Measurements from ENCODE around the gene JDP2. TPM values are rescaled to one million over a fixed set of nuclear protein-coding genes. Genes with fewer than 3 reads are reported as not detected.

Gene JDP2
- total RNA-seq, 1 experiment from 2014 or later, result 22.8 TPM

DNA sequence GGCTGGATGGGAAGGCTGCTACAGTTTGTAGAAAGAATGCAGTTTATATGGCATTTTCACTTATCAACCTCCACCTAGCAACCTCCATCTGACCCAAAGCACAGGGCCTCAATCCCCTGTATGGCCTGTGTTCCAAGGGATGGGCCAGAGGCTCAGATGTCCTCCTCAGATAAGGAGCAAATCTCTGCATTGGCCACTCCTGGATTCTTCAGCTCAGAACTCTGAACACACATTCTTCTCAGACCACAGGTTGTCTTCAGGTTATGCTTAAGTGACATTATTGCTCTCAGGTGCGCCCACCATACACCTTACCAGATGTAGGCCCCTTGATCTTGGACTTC lies 47.9 kb upstream of the JDP2 start:
- Mint-ChIP-seq H3K4me1 (peaks cover 20 to 21% of the 10 kb centered on the region in 2 experiments), H3K27me3 (ENCODE audit: low read depth) (peaks cover 8% of the 10 kb centered on the region), H3K36me3 (ENCODE audit: insufficient read depth in 1 of 3, low read depth in 3 of 3) (no peaks in the 10 kb centered on the region), H3K9me3 (no peaks in the 10 kb centered on the region; a peak in 2 of 5 replicates), H3K27ac (no peak overlapping the region), H3K4me3 (no peak overlapping the region)
- H4K5ac ChIP-seq (ENCODE audit: insufficient read length, low read depth, low read length), result no peak overlapping the region
- no peaks in the 10 kb centered on the region for H3K27me3 ChIP-seq (ENCODE audit: insufficient read depth, low read length)
- no peaks in the 10 kb centered on the region; the same call in 1 of the 2 replicates for H3K4me1 ChIP-seq (ENCODE audit: insufficient read depth, low read length)
- no peak overlapping the region for H2BK5ac ChIP-seq (ENCODE audit: insufficient read length, low read length)
- H4K8ac ChIP-seq (replicated peaks; ENCODE audit: insufficient read length, low read depth, low read length), result no peak overlapping the region
- no peak overlapping the region for H2BK20ac ChIP-seq (ENCODE audit: low read depth, low read length, poor library complexity, severe bottlenecking)
- H2AFZ ChIP-seq (ENCODE audit: low read length), result no peak overlapping the region
- TF ChIP-seq, protein P1, sequence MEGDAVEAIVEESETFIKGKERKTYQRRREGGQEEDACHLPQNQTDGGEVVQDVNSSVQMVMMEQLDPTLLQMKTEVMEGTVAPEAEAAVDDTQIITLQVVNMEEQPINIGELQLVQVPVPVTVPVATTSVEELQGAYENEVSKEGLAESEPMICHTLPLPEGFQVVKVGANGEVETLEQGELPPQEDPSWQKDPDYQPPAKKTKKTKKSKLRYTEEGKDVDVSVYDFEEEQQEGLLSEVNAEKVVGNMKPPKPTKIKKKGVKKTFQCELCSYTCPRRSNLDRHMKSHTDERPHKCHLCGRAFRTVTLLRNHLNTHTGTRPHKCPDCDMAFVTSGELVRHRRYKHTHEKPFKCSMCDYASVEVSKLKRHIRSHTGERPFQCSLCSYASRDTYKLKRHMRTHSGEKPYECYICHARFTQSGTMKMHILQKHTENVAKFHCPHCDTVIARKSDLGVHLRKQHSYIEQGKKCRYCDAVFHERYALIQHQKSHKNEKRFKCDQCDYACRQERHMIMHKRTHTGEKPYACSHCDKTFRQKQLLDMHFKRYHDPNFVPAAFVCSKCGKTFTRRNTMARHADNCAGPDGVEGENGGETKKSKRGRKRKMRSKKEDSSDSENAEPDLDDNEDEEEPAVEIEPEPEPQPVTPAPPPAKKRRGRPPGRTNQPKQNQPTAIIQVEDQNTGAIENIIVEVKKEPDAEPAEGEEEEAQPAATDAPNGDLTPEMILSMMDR (conservative IDR thresholded peaks at IDR 0.05), result no peak
- no peak overlapping the region for H2BK15ac ChIP-seq (ENCODE audit: low read depth, low read length)
- H3K4me2 ChIP-seq (ENCODE audit: insufficient read depth, insufficient read length, low read length), result no peak overlapping the region
- no peak overlapping the region for H3K4ac ChIP-seq (ENCODE audit: low read depth, low read length)
- no peak overlapping the region for H3K18ac ChIP-seq (ENCODE audit: insufficient read length, low read depth, low read length)
- H3K23me2 ChIP-seq (ENCODE audit: insufficient read length, low read depth, low read length, poor library complexity, severe bottlenecking), result no peaks in the 10 kb centered on the region
- no peaks in the 10 kb centered on the region for H4K20me1 ChIP-seq (ENCODE audit: control insufficient read depth, insufficient read depth, insufficient read length)
- H3K79me2 ChIP-seq (ENCODE audit: insufficient read depth, low read length), result no peaks in the 10 kb centered on the region
- H3K14ac ChIP-seq (ENCODE audit: insufficient read depth, low read length), result no peak overlapping the region
- no peaks in the 10 kb centered on the region for H3K79me1 ChIP-seq (ENCODE audit: insufficient read depth, low read depth, low read length, poor library complexity, severe bottlenecking)
- H3K9ac ChIP-seq (ENCODE audit: extremely low read depth, insufficient read length, low read length), result no peak overlapping the region
- H3K56ac ChIP-seq (ENCODE audit: insufficient read length, low read depth, low read length), result no peak overlapping the region
- WGBS (ENCODE audit: extremely low coverage, insufficient read length, low lambda C conversion rate), result no CpG with 5 or more reads among the region's 1 CpG
- no peak for DNase-seq
- H3K23ac ChIP-seq (ENCODE audit: insufficient read length, low read depth, low read length), result no peak overlapping the region
- no peaks in the 10 kb centered on the region for H3K9me3 ChIP-seq (ENCODE audit: control insufficient read depth, low read depth, low read length)
- no peak overlapping the region for H3K27ac ChIP-seq (ENCODE audit: insufficient read length, low read depth, low read length)
- no peak overlapping the region for H2AK5ac ChIP-seq (ENCODE audit: insufficient read length, low read length)
- no peak overlapping the region for H2BK120ac ChIP-seq (ENCODE audit: low read depth, low read length, poor library complexity, severe bottlenecking)
- no peak overlapping the region for H2BK12ac ChIP-seq (ENCODE audit: insufficient read length, low read depth, low read length)
- H3T11ph ChIP-seq (ENCODE audit: low read length), result no peak overlapping the region
- no peak overlapping the region for H4K91ac ChIP-seq (ENCODE audit: insufficient read length, low read depth, low read length)
